Nucleus accumbens (tissue), 56 donors: ENCODE data around the gene ADCY9.

ENCODE experiments used
- DNase-seq, 56 donors: peaks; one replicate each; lab custom pipeline; 2025; lab: John Stamatoyannopoulos, UW

ADCY9 gene

DNA sequence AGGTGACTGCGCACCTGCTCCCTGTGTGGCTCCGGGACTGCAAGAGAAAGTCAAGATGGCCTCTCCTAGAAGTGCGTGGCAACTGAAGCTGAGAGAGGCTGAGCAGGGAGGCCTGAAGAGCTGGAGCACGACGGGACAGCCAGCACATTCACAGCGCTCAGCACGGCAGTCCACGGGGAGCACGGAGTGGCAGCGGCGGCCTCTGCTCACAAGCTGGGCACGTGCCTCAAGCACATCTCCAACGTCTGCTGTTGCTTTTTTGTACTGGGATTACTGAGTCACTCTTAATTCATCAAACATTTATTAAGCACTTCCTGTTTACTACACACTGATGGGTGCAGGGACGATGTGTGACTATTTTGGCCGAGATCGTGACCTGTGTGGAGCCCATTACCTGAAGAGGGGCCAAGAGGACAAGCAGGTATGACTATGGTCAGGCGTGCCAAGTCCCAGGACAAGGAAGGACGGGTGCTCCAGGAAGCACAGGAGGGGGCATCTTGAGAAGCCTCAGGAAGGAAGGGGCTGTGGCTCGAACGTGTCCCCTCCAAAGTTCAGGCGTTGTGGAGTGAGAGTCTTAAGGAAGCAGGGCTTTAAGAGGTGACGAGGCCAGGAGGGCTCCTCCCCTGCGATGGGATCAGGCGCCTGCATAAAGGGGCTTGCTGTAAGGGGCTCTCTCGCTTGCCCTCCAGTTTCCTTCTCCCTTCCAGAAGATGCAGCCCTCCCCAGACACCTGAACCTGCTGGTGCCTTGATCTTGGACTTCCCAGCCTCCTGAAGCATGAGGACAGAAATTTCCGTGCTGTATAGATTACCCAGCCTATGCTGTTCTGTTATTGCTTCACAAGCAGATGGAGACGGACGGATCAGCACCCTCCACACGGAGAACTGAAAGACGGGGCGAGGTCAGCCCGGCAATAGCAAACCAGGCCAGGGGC, 105.8 kb downstream of the ADCY9 start:
- DNase-seq, result no peak

DNA sequence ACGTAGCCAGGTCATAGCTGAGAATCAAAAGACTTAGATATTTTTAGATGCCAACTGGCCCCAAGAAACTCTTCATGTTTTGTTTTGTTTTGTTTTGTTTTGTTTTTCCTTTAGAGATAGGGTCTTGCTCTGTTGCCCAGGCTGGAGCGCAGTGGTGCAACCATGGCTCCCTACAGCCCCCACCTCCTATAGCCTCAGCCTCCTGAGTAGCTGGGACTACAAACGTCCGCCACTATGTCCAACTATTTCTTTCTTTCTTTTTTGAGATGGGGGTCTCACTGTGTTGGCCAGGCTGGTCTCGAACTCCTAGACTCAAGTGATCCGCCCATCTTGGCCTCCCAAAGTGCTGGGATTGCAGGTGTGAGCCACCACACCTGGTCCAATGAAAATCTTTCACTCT, 107.1 kb downstream of the ADCY9 start:
- no peak for DNase-seq

DNA sequence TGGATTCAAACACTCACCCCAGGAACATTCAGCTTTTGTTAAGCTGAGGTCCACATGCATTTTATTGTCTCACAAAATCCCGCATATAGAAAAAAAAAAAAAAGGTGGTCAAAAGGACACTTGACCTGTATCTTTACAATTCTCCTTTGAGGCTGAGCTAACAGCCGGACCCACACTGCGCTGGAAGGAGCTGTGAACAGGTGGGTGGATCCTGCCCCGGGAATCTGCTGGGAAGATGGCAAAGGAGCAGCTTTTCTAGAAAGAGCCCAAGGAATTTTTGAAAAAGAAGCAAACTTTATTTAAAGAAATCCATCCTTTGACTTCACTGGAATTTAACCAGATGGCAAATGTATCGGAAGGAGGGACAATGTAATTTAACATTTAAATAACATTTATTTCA, 108.1 kb downstream of the ADCY9 start:
- no peak for DNase-seq

DNA sequence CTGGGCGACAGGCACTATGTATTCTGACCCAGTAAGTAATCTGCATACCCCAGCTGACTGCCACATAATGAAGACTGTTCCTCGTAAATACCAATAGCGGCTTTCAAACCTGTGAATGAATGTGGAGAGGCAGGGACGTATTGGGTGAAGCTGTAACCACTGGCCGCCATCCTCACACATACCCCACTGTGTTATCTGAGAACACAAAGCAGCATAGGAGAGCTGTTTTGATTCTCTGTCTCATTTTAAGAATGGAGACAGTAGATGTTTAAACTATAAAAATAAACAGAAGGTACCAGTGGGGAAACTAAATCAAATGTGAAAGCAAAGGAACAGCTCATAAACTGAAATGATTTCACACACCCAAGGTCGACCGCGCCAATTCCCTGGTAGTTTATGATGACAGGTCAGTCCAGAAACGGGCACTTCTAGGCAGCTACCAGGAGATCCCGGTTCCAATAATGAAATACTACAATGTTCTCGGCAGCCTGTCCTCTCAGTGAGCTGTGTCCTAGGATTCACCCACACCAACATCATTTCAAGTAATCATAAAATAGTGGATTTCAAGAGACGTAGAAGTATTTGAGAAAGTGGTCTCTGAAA, 109.7 kb downstream of the ADCY9 start:
- no peak for DNase-seq

DNA sequence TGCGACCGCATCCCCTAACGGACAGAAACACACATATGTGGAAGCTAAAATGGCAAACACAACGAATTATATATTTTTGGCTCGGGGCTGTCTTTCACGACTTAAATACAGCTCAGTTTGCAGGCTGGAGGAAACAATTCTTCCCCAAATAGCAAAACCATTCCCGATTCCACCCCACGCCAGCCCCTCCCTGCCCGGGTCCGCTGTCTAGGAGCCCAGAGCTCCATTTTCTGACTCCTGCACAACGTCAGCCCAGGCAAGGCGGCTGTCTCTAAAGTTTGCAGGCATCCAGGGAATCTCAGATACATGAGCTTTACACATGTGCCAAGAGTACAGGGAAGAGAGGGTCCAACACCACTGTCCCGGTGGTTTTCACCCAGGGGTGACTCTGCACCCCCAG, 110.5 kb downstream of the ADCY9 start:
- no peak for DNase-seq

DNA sequence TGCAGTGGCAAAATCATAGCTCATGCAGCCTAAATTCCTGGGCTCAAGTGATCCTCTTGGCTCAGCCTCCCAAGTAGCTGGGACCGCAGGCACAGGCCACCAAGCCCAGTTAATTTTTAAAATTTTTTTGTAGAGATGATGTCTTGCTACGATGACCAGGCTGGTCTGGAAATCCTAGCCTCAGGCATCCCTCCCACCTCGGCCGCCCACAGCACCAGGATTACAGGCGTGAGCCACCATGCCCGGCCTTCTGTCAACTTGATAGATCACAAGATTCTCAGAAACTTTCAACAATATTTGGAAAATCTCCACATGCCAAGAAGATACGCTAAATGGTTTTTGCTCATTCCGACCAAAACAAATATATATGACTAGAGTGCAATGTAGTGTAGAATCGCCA, 111.0 kb downstream of the ADCY9 start:
- DNase-seq, result no peak

DNA sequence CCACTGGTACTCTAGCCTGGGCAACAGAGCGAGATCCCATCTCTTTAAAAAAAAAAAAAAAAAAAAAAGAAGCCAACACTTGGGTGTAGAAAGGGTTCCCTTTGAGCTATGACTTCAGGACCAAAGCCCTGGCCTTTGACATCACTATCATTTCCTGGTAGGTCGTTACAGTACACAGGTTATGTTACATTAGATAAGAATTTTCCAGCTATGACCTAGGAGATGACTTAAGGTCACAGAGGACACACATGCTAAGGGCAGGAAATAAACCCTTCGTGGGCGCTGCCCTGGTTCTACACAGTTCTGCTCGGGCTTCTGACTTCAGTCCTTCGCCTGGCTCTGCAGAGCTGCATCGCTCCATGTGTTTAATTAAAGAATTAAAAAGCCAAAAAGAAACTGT, 112.0 kb downstream of the ADCY9 start:
- no peak for DNase-seq

DNA sequence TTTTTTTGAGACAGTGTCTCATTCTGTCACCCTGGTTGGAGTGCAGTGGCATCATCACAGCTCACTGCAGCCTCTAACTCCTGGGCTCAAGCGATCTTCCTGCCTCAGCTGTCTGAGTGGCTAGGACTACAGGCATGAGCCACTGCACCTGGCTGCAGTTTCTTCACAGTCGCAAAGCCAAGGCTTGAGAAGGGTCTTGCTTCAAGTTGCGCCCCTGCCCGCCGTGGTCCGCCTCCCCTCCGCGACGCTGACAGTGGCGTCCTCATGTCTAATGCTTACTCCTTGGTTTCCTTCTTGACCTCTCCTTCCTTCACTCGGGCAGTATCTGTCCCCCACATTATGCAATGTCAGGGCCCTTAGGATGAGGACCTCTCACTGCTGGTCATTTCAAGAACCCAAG, 112.7 kb downstream of the ADCY9 start:
- DNase-seq, result no peak

DNA sequence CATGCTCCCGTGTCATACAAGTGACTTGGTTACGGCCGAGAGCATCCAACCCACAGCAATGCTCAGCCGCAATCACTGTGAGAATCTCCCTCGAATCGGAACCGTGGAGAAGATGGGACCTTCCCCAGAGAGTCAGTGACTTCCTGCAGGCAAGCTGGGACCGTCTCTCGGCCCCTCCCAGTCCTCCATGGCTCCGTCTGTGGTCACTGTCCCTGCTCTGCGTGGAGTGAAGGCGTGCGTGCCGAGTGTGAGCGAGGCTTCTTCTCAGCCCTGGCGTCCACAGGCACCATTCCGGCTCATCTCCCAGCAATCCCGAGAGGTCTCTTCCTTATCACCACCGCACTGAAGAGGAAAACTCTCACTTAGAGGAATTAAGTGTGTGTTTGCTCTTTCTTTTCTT, 113.1 kb downstream of the ADCY9 start:
- DNase-seq, result no peak

DNA sequence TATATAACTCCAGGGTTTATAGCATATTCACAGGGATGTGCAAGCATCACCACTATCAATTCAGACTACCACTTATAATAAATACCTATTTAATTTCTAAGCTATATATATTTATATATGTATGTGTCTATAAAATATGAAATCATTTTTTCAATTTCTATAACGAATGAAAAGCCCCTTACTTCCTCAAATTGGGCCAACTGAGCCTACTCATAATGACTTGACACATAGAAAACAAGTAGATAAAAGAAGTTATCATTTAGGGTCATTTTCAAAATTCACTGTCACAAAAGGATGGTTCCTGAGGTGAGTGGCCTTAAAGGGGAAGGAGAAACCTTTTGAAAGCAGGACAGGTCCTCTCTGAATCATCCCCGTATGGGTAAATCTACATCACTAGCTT, 114.1 kb downstream of the ADCY9 start:
- no peak for DNase-seq

DNA sequence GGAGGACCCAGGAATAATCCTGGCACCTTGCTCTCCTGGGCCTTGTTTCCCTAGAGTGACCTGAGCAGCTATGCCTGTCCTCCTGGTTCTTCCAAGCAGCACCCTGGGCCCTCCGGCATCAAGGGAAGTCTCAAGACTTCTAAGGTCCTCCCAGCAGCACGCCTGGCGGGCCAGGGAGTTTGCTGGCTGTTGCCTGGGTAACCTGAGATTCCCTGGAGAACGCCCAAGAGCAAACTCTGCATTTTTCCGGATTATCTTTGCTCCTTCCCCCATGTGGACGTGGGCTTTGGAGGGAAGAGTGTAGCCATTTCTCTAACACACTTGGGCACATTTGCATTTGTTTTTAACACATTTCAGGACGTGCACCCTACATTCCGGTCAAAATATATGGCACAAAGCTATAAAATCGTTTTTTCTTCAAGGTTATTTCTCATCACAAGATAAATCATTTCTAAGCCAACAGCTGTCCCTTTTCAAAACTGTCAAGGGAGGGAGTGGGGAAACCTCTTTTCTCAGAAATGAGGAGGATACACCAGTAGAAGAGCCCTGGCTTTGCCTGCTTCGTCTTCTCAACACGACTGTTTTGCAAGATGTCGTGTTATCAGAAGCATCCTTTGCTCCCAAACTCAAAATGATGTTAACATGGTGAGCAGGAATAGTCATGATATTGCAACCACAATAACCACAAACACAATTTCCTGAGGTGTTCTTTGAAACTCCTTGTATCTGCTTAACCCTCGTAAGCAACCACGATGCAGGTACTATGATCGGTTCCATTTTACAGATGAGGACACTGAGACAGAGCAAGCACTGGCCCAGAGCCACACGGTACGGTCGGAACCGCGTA, 116.5 kb downstream of the ADCY9 start:
- DNase-seq, result peak in 2 of 56 donors; percentile 9 to 11

DNA sequence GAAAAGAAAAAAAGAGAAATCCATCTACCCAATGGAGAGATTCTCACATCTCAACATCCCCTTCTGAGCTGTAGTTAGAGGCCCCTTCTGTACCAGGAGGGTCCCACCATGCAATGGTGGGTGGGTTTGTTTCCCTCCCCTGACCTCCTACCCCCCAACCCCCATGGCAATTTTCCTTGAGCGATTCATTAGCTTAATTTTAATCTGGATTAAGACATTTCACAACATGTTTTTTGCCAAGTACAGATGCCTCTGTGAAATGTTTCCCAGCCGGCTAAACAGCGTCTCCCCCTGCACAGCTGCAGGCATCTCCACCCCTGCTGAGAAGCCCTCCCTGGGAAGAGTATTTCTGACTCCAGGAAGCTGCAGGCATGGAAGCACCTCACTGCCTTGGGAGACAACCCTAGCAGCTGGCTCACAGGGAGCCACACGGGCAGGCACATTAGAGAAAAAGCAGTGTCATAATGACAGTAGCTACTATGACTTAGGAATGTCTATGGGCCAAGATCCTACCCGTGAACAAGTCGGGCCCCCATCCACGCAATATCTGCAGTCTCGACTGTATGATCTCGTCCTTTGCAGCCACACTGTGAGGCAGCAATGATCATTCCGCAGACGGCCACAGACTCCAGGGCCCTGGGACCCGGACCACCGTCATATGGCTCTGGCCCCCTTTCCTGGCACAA, 117.3 kb downstream of the ADCY9 start:
- DNase-seq, result no peak

DNA sequence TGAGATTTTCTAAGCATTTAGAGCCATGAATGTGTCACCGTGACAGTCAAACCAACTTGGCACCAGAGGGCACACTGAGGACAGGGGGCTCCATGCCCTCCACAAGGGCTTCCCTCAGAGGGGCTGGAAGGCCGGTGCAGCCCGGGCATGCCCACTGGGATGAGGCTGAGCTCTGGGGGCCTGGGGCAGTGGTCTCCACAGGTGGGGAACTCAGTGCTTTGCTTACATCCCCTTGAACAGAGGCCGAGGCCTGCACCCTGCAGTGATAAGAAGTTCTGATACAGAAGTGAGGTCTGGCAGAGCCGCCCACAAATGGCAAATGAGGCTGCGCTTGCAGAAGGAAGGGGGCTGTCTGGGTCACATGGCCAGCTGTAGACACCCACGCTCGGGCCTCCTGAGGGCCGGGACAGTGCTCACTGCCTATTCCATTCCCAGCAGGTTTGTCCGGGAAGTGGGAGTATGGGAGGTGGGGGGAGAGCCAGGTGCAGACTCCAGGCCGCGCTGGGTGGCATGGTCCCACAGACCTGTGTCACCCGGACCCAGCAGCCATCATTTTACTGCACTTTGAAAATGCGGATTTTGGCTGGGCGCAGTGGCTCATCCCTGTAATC, 118.9 kb downstream of the ADCY9 start:
- no peak for DNase-seq

DNA sequence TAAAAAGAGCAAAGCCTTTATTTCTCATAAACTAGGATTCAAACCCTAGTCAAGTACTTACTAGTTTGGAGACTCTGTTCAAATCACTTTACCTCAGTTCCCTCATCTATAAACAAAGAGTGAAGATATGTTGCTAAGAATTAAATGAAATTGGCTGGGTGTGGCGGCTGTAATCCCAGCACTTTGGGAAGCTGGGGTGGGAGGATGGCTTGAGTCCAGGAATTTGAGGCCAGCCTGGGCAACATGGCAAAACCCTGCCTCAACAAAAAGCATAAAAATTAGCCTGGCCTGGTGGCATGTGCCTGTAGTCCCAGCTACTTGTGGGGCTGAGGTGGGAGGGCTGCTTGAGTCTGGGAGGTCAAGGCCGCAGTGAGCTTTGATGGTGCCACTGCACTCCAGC, 121.2 kb downstream of the ADCY9 start:
- no peak for DNase-seq

DNA sequence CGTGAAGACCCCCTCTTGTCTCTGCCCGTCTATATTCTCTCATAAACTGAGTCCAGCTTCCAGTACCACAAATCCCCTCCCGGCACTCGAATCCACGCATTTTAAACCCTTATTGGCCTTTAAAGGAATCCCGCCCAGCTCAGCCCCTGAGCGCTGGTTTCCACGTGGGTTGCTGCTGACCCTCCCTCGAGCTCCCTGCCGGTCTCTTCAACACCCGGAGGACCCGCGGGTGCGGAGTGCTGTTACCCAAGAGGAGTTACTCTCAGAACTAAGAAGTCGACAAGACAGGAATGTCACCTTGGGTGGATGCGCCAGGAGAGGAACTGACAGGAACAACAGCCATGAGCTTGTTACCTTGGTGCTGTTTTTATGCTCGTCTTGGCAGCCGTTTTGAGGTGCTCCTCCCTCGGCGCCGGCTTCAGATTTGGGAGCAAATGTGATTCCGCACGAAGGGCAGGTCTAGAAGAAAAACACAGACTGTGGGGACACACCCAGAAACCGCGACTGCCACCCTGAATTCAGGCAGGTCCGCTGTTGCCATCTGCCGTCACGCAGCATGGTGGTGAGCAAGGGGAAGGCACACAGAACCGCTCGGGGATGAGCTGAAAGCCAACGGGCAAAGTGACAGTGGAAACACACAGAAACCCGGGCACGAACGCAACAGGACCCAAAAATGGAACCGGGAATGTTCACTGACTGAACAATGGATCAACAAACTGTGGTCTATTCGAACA, 123.0 kb downstream of the ADCY9 start:
- peak in 1 of 56 donors; percentile 10 for DNase-seq

DNA sequence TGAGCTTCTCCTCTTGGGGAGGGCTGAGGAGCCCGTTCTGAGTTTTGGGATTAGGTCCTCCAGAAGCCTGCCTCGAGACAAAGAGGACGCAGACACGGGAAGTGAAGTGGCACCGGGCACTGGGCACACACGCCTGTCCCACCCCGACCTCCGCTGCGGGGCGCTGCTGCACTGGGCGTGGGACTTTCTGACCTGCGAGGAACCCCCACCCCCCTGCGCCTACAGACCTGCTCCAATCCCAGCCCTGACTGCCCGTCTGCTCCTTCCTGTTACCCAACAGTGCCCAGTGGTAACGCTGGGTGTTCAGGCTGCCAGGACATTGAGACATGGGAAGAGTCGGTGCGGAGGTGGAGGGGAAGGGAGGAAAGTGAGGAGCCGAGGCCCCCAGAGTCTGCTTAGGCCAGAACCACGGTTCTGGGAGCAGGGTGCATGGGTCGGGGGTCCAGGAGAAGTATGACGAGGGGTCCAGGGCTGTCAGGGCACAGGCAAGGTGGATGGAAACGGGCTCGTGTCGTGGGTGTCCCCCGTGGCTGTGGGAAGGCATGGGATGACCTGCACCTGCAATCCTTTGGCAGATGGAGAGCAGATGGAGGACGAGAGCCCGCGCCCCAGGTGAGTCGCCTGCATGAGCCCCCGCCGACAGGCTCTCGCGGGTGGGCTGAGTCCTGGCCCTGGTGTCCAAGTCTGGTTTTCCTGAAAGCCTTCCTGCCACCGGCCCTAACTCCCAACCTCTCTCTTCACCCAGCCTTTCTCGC, 123.8 kb downstream of the ADCY9 start:
- DNase-seq, result peak in 1 of 56 donors; percentile 15

DNA sequence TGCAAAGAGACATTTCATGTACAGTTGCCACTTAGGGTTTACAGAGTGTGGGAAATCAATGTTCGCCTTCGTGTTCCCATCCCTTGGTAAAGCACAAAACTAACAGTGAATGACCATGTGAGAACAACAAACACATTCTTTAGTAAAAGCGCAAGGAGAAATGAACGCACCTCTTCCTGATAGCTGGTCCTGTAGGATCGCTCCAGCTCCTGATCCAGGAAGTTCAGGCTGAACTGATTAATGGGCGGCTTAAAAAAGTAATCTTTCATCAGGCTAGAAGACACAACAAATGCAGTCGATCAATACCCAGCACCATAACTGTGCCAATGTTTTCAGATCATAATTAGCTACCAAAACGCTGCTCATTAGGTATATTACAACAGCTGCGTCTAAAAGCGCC, 127.4 kb downstream of the ADCY9 start:
- no peak for DNase-seq

DNA sequence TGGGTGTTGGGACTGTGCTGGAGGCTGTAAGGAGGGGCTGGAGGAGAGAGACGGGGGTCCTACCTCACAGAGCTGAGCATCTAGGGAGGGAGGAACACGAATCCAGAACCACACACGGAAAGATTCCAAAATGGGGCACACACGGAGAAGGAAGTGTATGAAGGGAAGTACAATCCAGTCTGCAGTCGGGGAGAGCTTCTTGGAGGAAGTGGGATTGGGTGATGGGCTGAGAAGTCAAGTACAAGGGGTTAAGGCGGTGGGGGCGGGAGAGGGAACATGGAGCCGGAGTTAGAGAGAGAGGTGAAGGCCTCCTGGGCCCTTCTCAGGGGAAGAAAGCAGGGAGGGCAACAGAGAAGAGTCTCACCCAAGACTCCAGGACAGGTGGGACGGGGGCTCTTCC, 128.2 kb downstream of the ADCY9 start:
- DNase-seq, result no peak

DNA sequence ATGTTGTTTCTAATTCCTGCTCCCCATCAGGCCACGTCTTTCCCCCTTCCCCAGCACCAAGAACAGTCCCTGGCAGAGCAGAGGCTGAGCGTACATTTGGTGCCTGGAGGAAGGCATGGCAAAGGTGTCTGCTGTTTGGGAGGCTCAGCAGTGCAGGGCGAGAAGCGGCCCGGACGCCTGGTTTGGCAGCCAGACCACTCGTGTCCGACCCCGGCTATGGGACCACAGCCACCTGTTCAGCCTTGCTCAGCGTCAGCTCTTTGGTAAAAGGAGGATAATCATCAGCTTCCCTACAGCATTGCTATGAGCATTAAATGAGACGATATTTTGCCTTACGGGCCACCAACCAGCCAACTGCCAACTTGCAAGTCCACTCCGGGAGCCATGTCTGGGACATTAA, 129.0 kb downstream of the ADCY9 start:
- no peak for DNase-seq
